Measurements from ENCODE around the gene PHACTR4. TPM values are rescaled to one million over a fixed set of nuclear protein-coding genes. Genes with fewer than 3 reads are reported as not detected.

Gene PHACTR4
- total and polyA plus RNA-seq, 2 of the 4 experiments (the other 2 are of a cell fraction): 7.5 to 15.0 TPM

- no TSS peak for BruUV-seq (replicated peaks)
- intact Hi-C loops (cut with micrococcal nuclease): loop anchor here (5.0 kb wide), 1 partner anchor 101 kb away; no protein-coding TSS in a partner anchor
- POLR2A ChIA-PET (ENCODE audit: unreplicated experiment): interaction anchor here (0.5 to 1.0 kb wide), 2 partner anchors 36 to 73 kb away, joined by 3 to 12 read pairs; no protein-coding TSS in a partner anchor
- H3K9me3 ChIP-seq (ENCODE audit: control insufficient read depth, insufficient read depth, low read length): no peaks in the 10 kb centered on the region
- H3K18ac ChIP-seq (ENCODE audit: low read depth, low read length): peak overlapping the region; percentile 84
- H3K79me1 ChIP-seq (ENCODE audit: low read depth in 1 of 2, low read length in 2 of 2): peaks cover 17 to 38% of the 10 kb centered on the region in 2 experiments
- no peak overlapping the region for H2BK120ac ChIP-seq (ENCODE audit: low read depth, low read length)
- dilution Hi-C loops (cut with HindIII; ENCODE audit: low sequenced_read_pairs, unreplicated experiment): no loop called here
- no peak overlapping the region for H2AFZ ChIP-seq (replicated peaks; ENCODE audit: low read length, poor library complexity)
- peak overlapping the region; percentile 99 for H3K56ac ChIP-seq (ENCODE audit: extremely low read depth, insufficient read depth, low read length)
- ATAC-seq (ENCODE audit: low read depth): no peak
- peak overlapping the region; percentile 79 for H2BK5ac ChIP-seq (ENCODE audit: low read depth, low read length, poor library complexity, severe bottlenecking)
- H3K27me3 ChIP-seq (ENCODE audit: control insufficient read depth, insufficient read depth, low read length): no peaks in the 10 kb centered on the region
- H4K91ac ChIP-seq (ENCODE audit: insufficient read depth, low read depth, low read length): peak overlapping the region; percentile 65
- H2AK5ac ChIP-seq (ENCODE audit: low read depth, low read length): peak overlapping the region; percentile 62; the same call in 1 of the 2 replicates
- H4K5ac ChIP-seq (ENCODE audit: low read depth, low read length): peak overlapping the region; percentile 70
- peaks cover 13% of the 10 kb centered on the region for H3K4me1 ChIP-seq (ENCODE audit: control insufficient read depth, insufficient read depth, low read length)
- no peak; the same call in 1 of the 2 replicates for TF ChIP-seq POLR2A (IDR thresholded peaks at IDR 0.05; ENCODE audit: low read depth, low read length)
- no peak for TF ChIP-seq RCOR1 (IDR thresholded peaks at IDR 0.05; ENCODE audit: insufficient replicate concordance, low read length)
- TF ChIP-seq, protein P1, sequence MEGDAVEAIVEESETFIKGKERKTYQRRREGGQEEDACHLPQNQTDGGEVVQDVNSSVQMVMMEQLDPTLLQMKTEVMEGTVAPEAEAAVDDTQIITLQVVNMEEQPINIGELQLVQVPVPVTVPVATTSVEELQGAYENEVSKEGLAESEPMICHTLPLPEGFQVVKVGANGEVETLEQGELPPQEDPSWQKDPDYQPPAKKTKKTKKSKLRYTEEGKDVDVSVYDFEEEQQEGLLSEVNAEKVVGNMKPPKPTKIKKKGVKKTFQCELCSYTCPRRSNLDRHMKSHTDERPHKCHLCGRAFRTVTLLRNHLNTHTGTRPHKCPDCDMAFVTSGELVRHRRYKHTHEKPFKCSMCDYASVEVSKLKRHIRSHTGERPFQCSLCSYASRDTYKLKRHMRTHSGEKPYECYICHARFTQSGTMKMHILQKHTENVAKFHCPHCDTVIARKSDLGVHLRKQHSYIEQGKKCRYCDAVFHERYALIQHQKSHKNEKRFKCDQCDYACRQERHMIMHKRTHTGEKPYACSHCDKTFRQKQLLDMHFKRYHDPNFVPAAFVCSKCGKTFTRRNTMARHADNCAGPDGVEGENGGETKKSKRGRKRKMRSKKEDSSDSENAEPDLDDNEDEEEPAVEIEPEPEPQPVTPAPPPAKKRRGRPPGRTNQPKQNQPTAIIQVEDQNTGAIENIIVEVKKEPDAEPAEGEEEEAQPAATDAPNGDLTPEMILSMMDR (conservative IDR thresholded peaks at IDR 0.05; ENCODE audit: low read depth, low read length): no peak
- TF ChIP-seq MXI1 (IDR thresholded peaks at IDR 0.05; ENCODE audit: borderline replicate concordance, low read depth, low read length): no peak
- TF ChIP-seq NFE2L2 (IDR thresholded peaks at IDR 0.05; ENCODE audit: low read depth, low read length): no peak
- TF ChIP-seq MAZ (IDR thresholded peaks at IDR 0.05; ENCODE audit: borderline replicate concordance, low read depth, low read length): no peak
- no peak for TF ChIP-seq SMC3 (IDR thresholded peaks at IDR 0.05; ENCODE audit: low read depth, low read length)
- TF ChIP-seq MAFK (IDR thresholded peaks at IDR 0.05; ENCODE audit: low read depth, low read length): no peak
- no peak for TF ChIP-seq RAD21 (IDR thresholded peaks at IDR 0.05; ENCODE audit: low read length)
- no peak for TF ChIP-seq ELK1 (IDR thresholded peaks at IDR 0.05; ENCODE audit: borderline replicate concordance, low read depth, low read length)
- no peak for TF ChIP-seq CEBPB (IDR thresholded peaks at IDR 0.05; ENCODE audit: low read depth, low read length)
- no peak for TF ChIP-seq FOS (IDR thresholded peaks at IDR 0.05; ENCODE audit: low read depth, low read length)
- no peak for TF ChIP-seq CHD1 (IDR thresholded peaks at IDR 0.05; ENCODE audit: low read depth, low read length)
- TF ChIP-seq, protein P2, sequence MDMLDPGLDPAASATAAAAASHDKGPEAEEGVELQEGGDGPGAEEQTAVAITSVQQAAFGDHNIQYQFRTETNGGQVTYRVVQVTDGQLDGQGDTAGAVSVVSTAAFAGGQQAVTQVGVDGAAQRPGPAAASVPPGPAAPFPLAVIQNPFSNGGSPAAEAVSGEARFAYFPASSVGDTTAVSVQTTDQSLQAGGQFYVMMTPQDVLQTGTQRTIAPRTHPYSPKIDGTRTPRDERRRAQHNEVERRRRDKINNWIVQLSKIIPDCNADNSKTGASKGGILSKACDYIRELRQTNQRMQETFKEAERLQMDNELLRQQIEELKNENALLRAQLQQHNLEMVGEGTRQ (IDR thresholded peaks at IDR 0.05; ENCODE audit: low read depth, low read length): no peak
- no peak for TF ChIP-seq BHLHE40 (IDR thresholded peaks at IDR 0.05; ENCODE audit: low read depth, low read length)
- no peak for TF ChIP-seq RFX5 (IDR thresholded peaks at IDR 0.05; ENCODE audit: low read depth, low read length)
- peak overlapping the region; percentile 26 for H2AK9ac ChIP-seq (replicated peaks; ENCODE audit: low read depth, low read length, poor library complexity)
- H3K4ac ChIP-seq (ENCODE audit: low read depth, low read length): peak overlapping the region; percentile 88
- peak overlapping the region; percentile 88; the same call in 1 of the 2 replicates for H3K4me3 ChIP-seq (ENCODE audit: insufficient read depth, low read depth, low read length)
- H3K23ac ChIP-seq (ENCODE audit: low read depth, low read length): peak overlapping the region; percentile 91
- WGBS, 2 experiments (ENCODE audit: extremely low coverage in 2 of 2, insufficient read length in 1 of 2): 0% methylated on average over 1 of the region's 5 CpGs; no CpG with 5 or more reads in 1 of the 2 experiments
- H2BK20ac ChIP-seq (ENCODE audit: low read depth, low read length): no peak overlapping the region
- H4K20me1 ChIP-seq (ENCODE audit: insufficient read depth, low read length): peaks cover 71% of the 10 kb centered on the region
- H3K27ac ChIP-seq (ENCODE audit: insufficient read depth, low read length): peak overlapping the region; percentile 94
- peak overlapping the region; percentile 97 for H3K4me2 ChIP-seq (ENCODE audit: low read depth, low read length)
- peak overlapping the region; percentile 80 to 93 for H4K8ac ChIP-seq (ENCODE audit: low read depth in 2 of 2, low read length in 2 of 2)
- DNase-seq: no peak
- no peak overlapping the region for H2BK15ac ChIP-seq (ENCODE audit: low read depth, low read length)
- H3K9me1 ChIP-seq (ENCODE audit: insufficient read depth, low read length): peaks cover 14% of the 10 kb centered on the region
- in situ Hi-C loops (cut with MboI; ENCODE audit: low sequenced_read_pairs): no loop called here
- H3K14ac ChIP-seq (replicated peaks; ENCODE audit: low read depth, low read length): peak overlapping the region; percentile 95
- CTCF ChIA-PET: interaction anchor here (0.8 kb wide), 1 partner anchor 8 kb away, joined by 5 read pairs; no protein-coding TSS in a partner anchor
- H3K9ac ChIP-seq (ENCODE audit: low read depth, low read length): peak overlapping the region; percentile 69
- H3K36me3 ChIP-seq (ENCODE audit: control insufficient read depth, insufficient read depth, low read length): peaks cover 47% of the 10 kb centered on the region
Measured at GRCh38 chr1:28508435-28508754, 138.9 kb downstream of the PHACTR4 start.
